Measurements from ENCODE around the gene TRAF6. TPM values are rescaled to one million over a fixed set of nuclear protein-coding genes. Genes with fewer than 3 reads are reported as not detected.

The TRAF6 gene
- total RNA-seq, 4 donors from 2014 or later = 10.3 to 16.4 (median 12.8) TPM

GRCh38 chr11:36454551-36454940 is 55.5 kb downstream of the TRAF6 start:
- Histone ChIP-seq H3K4me3 (no peak overlapping the region), H3K36me3 (peaks cover 0 to 11% (median 0%) of the 10 kb centered on the region in 4 donors), H3K4me1 (peaks cover 26 to 47% (median 34%) of the 10 kb centered on the region in 4 donors), H3K9me3 (no peaks in the 10 kb centered on the region), H3K27me3 (peaks cover 0 to 4% (median 0%) of the 10 kb centered on the region in 4 donors), H3K27ac (replicated peaks in 1 of 4) (peak overlapping the region in 3 of 4 donors; percentile 55 to 63 (median 62))
- 95% methylated on average over 13 of the region's 18 CpGs for WGBS
- DNase-seq (ENCODE audit: extremely low spot score) = no peak
- intact Hi-C loops (cut with DNase I) = no loop called here
- TF ChIP-seq POLR2AphosphoS5 (IDR thresholded peaks at IDR 0.05) = no peak
- TF ChIP-seq EP300 (IDR thresholded peaks at IDR 0.05) = no peak
- no peak for TF ChIP-seq CTCF (IDR thresholded peaks at IDR 0.05)
- TF ChIP-seq POLR2A (IDR thresholded peaks at IDR 0.05; ENCODE audit: low read depth) = no peak

GRCh38 chr11:36453678-36454077 is 56.4 kb downstream of the TRAF6 start:
- intact Hi-C loops (cut with DNase I) = no loop called here
- H3K36me3 ChIP-seq = peaks cover 0 to 11% (median 0%) of the 10 kb centered on the region in 4 donors
- no peak overlapping the region for H3K4me3 ChIP-seq
- peaks cover 0 to 4% (median 0%) of the 10 kb centered on the region in 4 donors for H3K27me3 ChIP-seq
- no peak overlapping the region for H3K27ac ChIP-seq (replicated peaks in 1 of 4)
- TF ChIP-seq CTCF (IDR thresholded peaks at IDR 0.05) = no peak
- no peak for TF ChIP-seq EP300 (IDR thresholded peaks at IDR 0.05)
- no peak for TF ChIP-seq POLR2A (IDR thresholded peaks at IDR 0.05; ENCODE audit: low read depth)
- no peak for DNase-seq (ENCODE audit: extremely low spot score)
- WGBS = 67% methylated on average over 3 of the region's 3 CpGs
- H3K9me3 ChIP-seq = no peaks in the 10 kb centered on the region
- peaks cover 26 to 47% (median 35%) of the 10 kb centered on the region in 4 donors for H3K4me1 ChIP-seq

- no peak for DNase-seq (ENCODE audit: extremely low spot score)
- peaks cover 26 to 47% (median 35%) of the 10 kb centered on the region in 4 donors for H3K4me1 ChIP-seq
- H3K4me3 ChIP-seq = no peak overlapping the region
- peaks cover 0 to 11% (median 0%) of the 10 kb centered on the region in 4 donors for H3K36me3 ChIP-seq
- H3K27ac ChIP-seq (replicated peaks in 1 of 4) = no peak overlapping the region
- TF ChIP-seq POLR2A (IDR thresholded peaks at IDR 0.05; ENCODE audit: low read depth) (no peak), POLR2AphosphoS5 (IDR thresholded peaks at IDR 0.05) (no peak), EP300 (IDR thresholded peaks at IDR 0.05) (no peak), CTCF (IDR thresholded peaks at IDR 0.05) (no peak)
- 64% methylated on average over 1 of the region's 1 CpG for WGBS
- H3K27me3 ChIP-seq = peaks cover 0 to 4% (median 0%) of the 10 kb centered on the region in 4 donors
- intact Hi-C loops (cut with DNase I) = no loop called here
- H3K9me3 ChIP-seq = no peaks in the 10 kb centered on the region
Observed at GRCh38 chr11:36452961-36453360, 57.1 kb downstream of the TRAF6 start.

- H3K4me3 ChIP-seq = no peak overlapping the region
- H3K4me1 ChIP-seq = peaks cover 26 to 47% (median 35%) of the 10 kb centered on the region in 4 donors
- H3K27ac ChIP-seq (replicated peaks in 1 of 4) = no peak overlapping the region
- DNase-seq (ENCODE audit: extremely low spot score) = no peak
- intact Hi-C loops (cut with DNase I) = no loop called here
- peaks cover 0 to 4% (median 0%) of the 10 kb centered on the region in 4 donors for H3K27me3 ChIP-seq
- no peaks in the 10 kb centered on the region for H3K9me3 ChIP-seq
- TF ChIP-seq POLR2AphosphoS5 (IDR thresholded peaks at IDR 0.05) (no peak), EP300 (IDR thresholded peaks at IDR 0.05) (no peak), POLR2A (IDR thresholded peaks at IDR 0.05; ENCODE audit: low read depth) (no peak), CTCF (IDR thresholded peaks at IDR 0.05) (no peak)
- 71% methylated on average over 4 of the region's 5 CpGs for WGBS
- H3K36me3 ChIP-seq = peaks cover 0 to 11% (median 0%) of the 10 kb centered on the region in 4 donors
Observed at GRCh38 chr11:36452236-36452940, 57.7 kb downstream of the TRAF6 start.
